GM12874 (cell line): ENCODE results near the gene PRAF2.

Source experiments
- TF ChIP-seq, protein P1 (sequence below): IDR thresholded peaks from 2 replicates; pipeline ENCODE4 v1.5.1; 2011; ENCODE audit warnings: low read depth, mild to moderate bottlenecking, control low read depth, low read length, moderate library complexity; ENCODE audit not compliant: insufficient read depth

Gene PRAF2

DNA sequence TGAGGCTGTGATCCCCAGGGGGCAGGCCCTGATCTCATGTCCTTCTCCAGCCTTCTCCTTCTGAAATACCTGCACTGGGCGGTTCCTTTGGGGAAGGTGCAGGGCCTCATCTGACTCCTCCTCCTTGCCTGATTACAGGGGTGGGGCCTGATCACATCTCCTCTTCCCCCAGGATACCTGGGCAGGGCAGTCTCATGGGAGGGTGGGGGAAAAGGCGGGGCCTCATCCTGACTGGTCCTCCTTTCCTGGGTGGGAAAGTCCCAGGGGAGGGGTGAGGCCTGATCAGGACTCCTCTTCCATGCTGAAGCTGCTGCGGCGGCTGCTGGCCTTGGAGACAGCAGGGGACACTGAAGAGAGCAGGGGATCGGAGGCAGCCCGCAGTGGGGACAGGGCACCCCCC lies 43.9 kb downstream of the PRAF2 start:
- TF ChIP-seq, protein P1, sequence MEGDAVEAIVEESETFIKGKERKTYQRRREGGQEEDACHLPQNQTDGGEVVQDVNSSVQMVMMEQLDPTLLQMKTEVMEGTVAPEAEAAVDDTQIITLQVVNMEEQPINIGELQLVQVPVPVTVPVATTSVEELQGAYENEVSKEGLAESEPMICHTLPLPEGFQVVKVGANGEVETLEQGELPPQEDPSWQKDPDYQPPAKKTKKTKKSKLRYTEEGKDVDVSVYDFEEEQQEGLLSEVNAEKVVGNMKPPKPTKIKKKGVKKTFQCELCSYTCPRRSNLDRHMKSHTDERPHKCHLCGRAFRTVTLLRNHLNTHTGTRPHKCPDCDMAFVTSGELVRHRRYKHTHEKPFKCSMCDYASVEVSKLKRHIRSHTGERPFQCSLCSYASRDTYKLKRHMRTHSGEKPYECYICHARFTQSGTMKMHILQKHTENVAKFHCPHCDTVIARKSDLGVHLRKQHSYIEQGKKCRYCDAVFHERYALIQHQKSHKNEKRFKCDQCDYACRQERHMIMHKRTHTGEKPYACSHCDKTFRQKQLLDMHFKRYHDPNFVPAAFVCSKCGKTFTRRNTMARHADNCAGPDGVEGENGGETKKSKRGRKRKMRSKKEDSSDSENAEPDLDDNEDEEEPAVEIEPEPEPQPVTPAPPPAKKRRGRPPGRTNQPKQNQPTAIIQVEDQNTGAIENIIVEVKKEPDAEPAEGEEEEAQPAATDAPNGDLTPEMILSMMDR = no peak
